DND-41 (cell line): ENCODE measurements around the gene RAD51B.
A peak's percentile ranks its signal among the peaks of the same experiment; 100 is the strongest.

Experiments used
- ATAC-seq: fragments of 200-7000 bp; cut with Tn5 transposase; 3 replicates; pipeline ENCODE4 v1.9.1; 2021; ENCODE audit warnings: low read depth; ENCODE audit not compliant: insufficient read depth
- DNase-seq: peaks from one replicate; pipeline ENCODE4 v3.0.0-alpha.2; 2020
- H2AFZ ChIP-seq: 2 replicates; pipeline ENCODE4 v1.6.0; 2012; ENCODE audit warnings: low read depth, low read length
- H3K27ac ChIP-seq: 2 replicates; pipeline ENCODE4 v1.5.1; 2012; ENCODE audit warnings: low read length, inconsistent platforms
- H3K27me3 ChIP-seq: fragments of 200-600 bp; sonication (generic); 2 replicates; pipeline ENCODE4 v1.6.0; 2012; ENCODE audit warnings: low read length, mild to moderate bottlenecking, inconsistent platforms; ENCODE audit not compliant: insufficient read depth, poor library complexity
- H3K36me3 ChIP-seq: 2 replicates; pipeline ENCODE4 v1.5.1; 2012; ENCODE audit warnings: low read length, inconsistent platforms; ENCODE audit not compliant: insufficient read depth
- H3K4me1 ChIP-seq: 2 replicates; pipeline ENCODE4 v1.5.1; 2012; ENCODE audit warnings: mild to moderate bottlenecking, low read length; ENCODE audit not compliant: insufficient read depth
- H3K4me2 ChIP-seq: 2 replicates; pipeline ENCODE4 v1.6.0; 2012; ENCODE audit warnings: mild to moderate bottlenecking, moderate library complexity, low read length, inconsistent platforms; ENCODE audit not compliant: insufficient read depth
- H3K4me3 ChIP-seq, 2 experiments: fragments of 200-600 bp in 1 of 2; shearing (Covaris generic) in 1 of 2; 2 replicates each; pipeline ENCODE4 v1.5.1; 2012 to 2016; ENCODE audit warnings: inconsistent platforms in 2 of 2, low read length in 2 of 2, mild to moderate bottlenecking in 2 of 2, low read depth in 1 of 2, moderate library complexity in 1 of 2
- H3K79me2 ChIP-seq: 2 replicates; pipeline ENCODE4 v1.6.0; 2012; ENCODE audit warnings: low read length, inconsistent platforms; ENCODE audit not compliant: insufficient read depth
- H3K9ac ChIP-seq: 2 replicates; pipeline ENCODE4 v1.6.0; 2012; ENCODE audit warnings: low read depth, mild to moderate bottlenecking, inconsistent platforms, low read length, moderate library complexity
- H3K9me3 ChIP-seq: 2 replicates; pipeline ENCODE4 v1.5.1; 2012; ENCODE audit warnings: low read length, moderate library complexity, mild to moderate bottlenecking, inconsistent platforms; ENCODE audit not compliant: insufficient read depth, severe bottlenecking
- H4K20me1 ChIP-seq: 2 replicates; pipeline ENCODE4 v1.6.0; 2012; ENCODE audit warnings: low read length; ENCODE audit not compliant: insufficient read depth
- CTCF ChIP-seq: IDR thresholded peaks from 2 replicates; pipeline ENCODE4 v1.5.1; 2012; ENCODE audit warnings: borderline replicate concordance, low read length, moderate library complexity, mild to moderate bottlenecking; ENCODE audit not compliant: poor library complexity, severe bottlenecking; ENCODE audit errors: extremely low read depth
- EZH2 ChIP-seq: IDR thresholded peaks from 3 replicates; pipeline ENCODE4 v1.6.1; 2012; ENCODE audit warnings: borderline replicate concordance, low read depth, mild to moderate bottlenecking, moderate library complexity, low read length, inconsistent platforms; ENCODE audit not compliant: severe bottlenecking

The RAD51B gene

GRCh38 chr14:68714991-68715924 is 895.7 kb downstream of the RAD51B start:
- Histone ChIP-seq H4K20me1 (no peaks in the 10 kb centered on the region), H3K27me3 (no peaks in the 10 kb centered on the region), H3K9me3 (no peaks in the 10 kb centered on the region), H3K9ac (no peak overlapping the region), H3K4me1 (no peaks in the 10 kb centered on the region), H3K4me2 (no peak overlapping the region), H3K4me3 (no peak overlapping the region), H2AFZ (no peak overlapping the region), H3K79me2 (no peaks in the 10 kb centered on the region), H3K27ac (no peak overlapping the region), H3K36me3 (no peaks in the 10 kb centered on the region)
- ATAC-seq (peak; percentile 58; the same call in 1 of the 3 replicates), DNase-seq (peak; percentile 12)
- TF ChIP-seq CTCF: peak; percentile 39
- TF ChIP-seq EZH2: no peak

- no peaks in the 10 kb centered on the region for H3K36me3 ChIP-seq
- H2AFZ ChIP-seq: no peak overlapping the region
- H3K79me2 ChIP-seq: no peaks in the 10 kb centered on the region
- H3K4me3 ChIP-seq: no peak overlapping the region
- no peak overlapping the region for H3K27ac ChIP-seq
- ATAC-seq (no peak), DNase-seq (no peak)
- no peaks in the 10 kb centered on the region for H3K27me3 ChIP-seq
- TF ChIP-seq CTCF (no peak), EZH2 (no peak)
- H3K9ac ChIP-seq: no peak overlapping the region
- H3K9me3 ChIP-seq: no peaks in the 10 kb centered on the region
- no peak overlapping the region for H3K4me2 ChIP-seq
- no peaks in the 10 kb centered on the region for H4K20me1 ChIP-seq
- no peaks in the 10 kb centered on the region for H3K4me1 ChIP-seq
Measured at GRCh38 chr14:68716698-68717097, 897.1 kb downstream of the RAD51B start.

- no peaks in the 10 kb centered on the region for H3K4me1 ChIP-seq
- DNase-seq: peak; percentile 13
- no peaks in the 10 kb centered on the region for H3K79me2 ChIP-seq
Measured at GRCh38 chr14:68718023-68718990, 898.7 kb downstream of the RAD51B start.

More at GRCh38 chr14:68718023-68718990, 898.7 kb downstream of the RAD51B start:
- no peaks in the 10 kb centered on the region for H3K9me3 ChIP-seq
- no peak overlapping the region for H3K4me3 ChIP-seq
- H3K27ac ChIP-seq: no peak overlapping the region
- ATAC-seq: peak; percentile 69; the same call in 2 of the 3 replicates
- H3K36me3 ChIP-seq: no peaks in the 10 kb centered on the region
- no peaks in the 10 kb centered on the region for H4K20me1 ChIP-seq
- H3K4me2 ChIP-seq: no peak overlapping the region
- TF ChIP-seq CTCF (peak; percentile 46), EZH2 (no peak)
- no peak overlapping the region for H3K9ac ChIP-seq
- no peak overlapping the region for H2AFZ ChIP-seq
- no peaks in the 10 kb centered on the region for H3K27me3 ChIP-seq
